ENCODE data around the gene KIAA1191.

Gene KIAA1191

DNA sequence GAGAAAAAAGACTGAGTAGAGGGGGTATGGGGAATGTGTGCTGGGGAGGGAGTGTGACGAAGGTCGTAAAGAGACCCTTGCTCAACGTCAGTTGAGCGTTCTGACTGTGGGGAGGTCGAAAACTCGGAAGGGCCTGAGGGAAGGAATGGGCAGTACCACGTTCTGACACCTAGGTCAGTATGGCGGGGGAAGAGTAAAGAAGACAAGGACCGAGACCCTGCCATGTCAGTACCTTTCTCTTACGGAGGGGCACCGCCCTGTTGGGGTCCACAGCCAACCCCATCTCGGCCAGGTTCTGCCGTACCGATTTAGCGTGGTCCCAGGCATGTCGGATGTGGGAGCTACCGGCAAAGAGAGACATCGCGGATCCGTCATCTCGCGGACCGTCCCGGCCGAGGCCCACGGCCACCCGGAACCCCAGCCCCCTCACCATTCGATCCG, 26.5 kb upstream of the KIAA1191 start:
- peaks cover 7% of the 10 kb centered on the region for H3K4me1 ChIP-seq (ENCODE audit: insufficient read depth, low read length)
- H3K27me3 ChIP-seq (ENCODE audit: insufficient read depth, low read length) = no peaks in the 10 kb centered on the region
- peak overlapping the region; percentile 98 for H3K9ac ChIP-seq (ENCODE audit: low read depth, low read length)
- under 1% methylated on average over 29 of the region's 29 CpGs for WGBS
- H3K36me3 ChIP-seq (ENCODE audit: insufficient read depth, low read length) = peaks cover 51% of the 10 kb centered on the region
- peak overlapping the region; percentile 75 for H3K27ac ChIP-seq (ENCODE audit: low read depth, low read length)
- H3K9me3 ChIP-seq (ENCODE audit: insufficient read depth, low read depth, low read length) = no peaks in the 10 kb centered on the region
- H3K4me3 ChIP-seq (ENCODE audit: low read length) = peak overlapping the region; percentile 90

DNA sequence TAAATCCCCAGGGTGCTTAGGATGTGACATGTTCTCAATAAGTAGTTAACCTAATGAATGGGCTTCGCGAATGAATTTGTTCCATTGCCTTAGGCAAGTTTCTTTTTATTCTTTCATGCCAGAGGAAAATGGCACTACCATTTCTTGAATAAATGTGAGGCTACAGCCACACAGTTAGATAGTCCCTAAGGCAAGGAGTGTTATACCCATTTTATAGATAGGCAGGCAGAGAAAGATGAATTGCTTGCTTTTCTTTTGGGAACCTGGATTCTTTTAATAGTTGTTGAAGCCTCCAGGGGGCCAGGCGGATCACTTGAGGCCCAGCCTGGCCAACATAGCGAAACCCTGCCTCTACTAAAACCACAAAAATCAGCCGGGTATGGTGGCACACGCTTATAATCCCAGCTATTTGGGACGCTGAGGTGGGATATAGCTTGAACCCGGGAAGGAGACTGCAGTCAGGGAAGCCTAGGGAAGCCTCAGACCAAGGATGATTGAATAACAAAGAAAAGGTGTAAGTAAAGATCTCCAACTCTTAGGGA, 25.9 kb upstream of the KIAA1191 start:
- H3K4me3 ChIP-seq (ENCODE audit: low read length) = peak overlapping the region; percentile 90
- H3K27ac ChIP-seq (ENCODE audit: low read depth, low read length) = peak overlapping the region; percentile 75; the same call in 1 of the 2 replicates
- no peaks in the 10 kb centered on the region for H3K27me3 ChIP-seq (ENCODE audit: insufficient read depth, low read length)
- peaks cover 7% of the 10 kb centered on the region for H3K4me1 ChIP-seq (ENCODE audit: insufficient read depth, low read length)
- H3K9ac ChIP-seq (ENCODE audit: low read depth, low read length) = peak overlapping the region; percentile 98
- peaks cover 57% of the 10 kb centered on the region for H3K36me3 ChIP-seq (ENCODE audit: insufficient read depth, low read length)
- 29% methylated on average over 8 of the region's 8 CpGs for WGBS
- no peaks in the 10 kb centered on the region for H3K9me3 ChIP-seq (ENCODE audit: insufficient read depth, low read depth, low read length)

DNA sequence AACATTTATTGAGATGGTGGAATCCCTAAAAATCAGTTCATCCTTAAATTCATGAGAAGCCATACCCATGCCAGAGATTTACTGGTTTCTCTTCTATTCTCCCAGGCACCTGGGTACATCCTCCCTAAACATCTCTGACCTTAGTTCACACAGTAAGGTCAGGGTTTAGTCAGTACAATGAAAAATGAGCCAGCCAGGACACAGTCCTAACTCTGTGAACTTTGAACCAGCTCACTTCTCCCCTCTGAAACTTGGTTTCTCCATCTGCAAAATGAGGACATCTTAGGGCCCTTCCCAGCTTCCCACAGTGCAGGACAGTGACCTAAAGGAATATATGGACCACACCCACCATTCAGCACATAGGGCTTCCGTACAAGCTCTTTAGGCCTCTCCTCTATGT, 24.9 kb upstream of the KIAA1191 start:
- Histone ChIP-seq H3K27me3 (ENCODE audit: insufficient read depth, low read length) (no peaks in the 10 kb centered on the region), H3K4me1 (ENCODE audit: insufficient read depth, low read length) (peaks cover 7% of the 10 kb centered on the region), H3K4me3 (ENCODE audit: low read length) (peak overlapping the region; percentile 16), H3K9me3 (ENCODE audit: insufficient read depth, low read depth, low read length) (no peaks in the 10 kb centered on the region), H3K36me3 (ENCODE audit: insufficient read depth, low read length) (peaks cover 60% of the 10 kb centered on the region), H3K27ac (ENCODE audit: low read depth, low read length) (no peak overlapping the region), H3K9ac (ENCODE audit: low read depth, low read length) (no peak overlapping the region)
- 100% methylated on average over 1 of the region's 1 CpG for WGBS

DNA sequence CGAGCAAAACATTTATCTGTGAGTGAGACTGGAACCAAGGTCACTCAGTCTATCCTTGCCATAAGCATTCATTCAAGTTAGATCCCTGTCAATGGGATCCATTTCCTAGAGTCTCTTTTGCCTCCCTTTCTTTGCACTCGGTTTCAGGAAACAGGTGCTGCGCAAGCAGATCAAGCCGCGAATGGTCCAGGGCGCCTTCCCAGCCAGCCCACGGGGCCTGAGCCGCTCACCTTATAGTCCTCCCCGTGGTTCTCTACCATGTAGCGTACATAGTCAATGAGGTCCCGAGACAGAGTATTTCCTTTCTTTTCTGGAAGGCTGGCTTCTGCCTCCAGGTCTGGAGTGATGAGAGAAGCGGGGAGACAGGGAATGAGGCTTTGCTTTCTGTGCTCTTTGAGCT, 23.4 kb upstream of the KIAA1191 start:
- peaks cover 7% of the 10 kb centered on the region for H3K4me1 ChIP-seq (ENCODE audit: insufficient read depth, low read length)
- 97% methylated on average over 12 of the region's 12 CpGs for WGBS
- H3K36me3 ChIP-seq (ENCODE audit: insufficient read depth, low read length) = peaks cover 66% of the 10 kb centered on the region

DNA sequence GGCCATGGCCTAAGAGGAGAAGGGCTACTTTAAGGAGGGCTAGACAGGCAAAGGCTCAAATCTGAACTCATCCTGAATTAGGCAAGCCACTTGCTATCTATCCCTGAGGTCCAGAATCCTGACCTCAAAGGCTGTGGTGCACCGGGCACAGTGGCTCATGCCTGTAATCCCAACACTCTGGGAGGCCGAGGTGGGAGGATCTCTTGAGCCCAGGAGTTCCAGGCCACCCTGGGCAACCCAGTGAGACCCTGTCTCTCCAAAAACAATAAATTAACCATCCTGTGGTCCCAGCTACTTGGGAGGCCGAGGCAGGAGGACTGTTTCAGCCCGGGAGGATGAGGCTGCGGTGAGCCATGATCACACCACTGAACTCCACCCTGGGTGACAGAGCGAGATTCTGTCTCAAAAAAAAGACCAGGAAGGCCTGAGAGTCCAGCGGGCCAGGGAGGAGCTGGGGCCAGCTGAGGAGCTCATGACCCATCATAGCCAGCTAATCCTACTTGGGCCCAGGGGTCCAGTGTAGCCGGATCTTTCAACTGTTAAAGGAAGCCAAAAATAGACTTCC, 22.9 kb upstream of the KIAA1191 start:
- Histone ChIP-seq H3K4me1 (ENCODE audit: insufficient read depth, low read length) (peaks cover 7% of the 10 kb centered on the region), H3K27ac (ENCODE audit: low read depth, low read length) (no peak overlapping the region), H3K4me3 (ENCODE audit: low read length) (no peak overlapping the region), H3K27me3 (ENCODE audit: insufficient read depth, low read length) (no peaks in the 10 kb centered on the region), H3K36me3 (ENCODE audit: insufficient read depth, low read length) (peaks cover 71% of the 10 kb centered on the region), H3K9ac (ENCODE audit: low read depth, low read length) (no peak overlapping the region), H3K9me3 (ENCODE audit: insufficient read depth, low read depth, low read length) (no peaks in the 10 kb centered on the region)
- WGBS = 96% methylated on average over 8 of the region's 8 CpGs

More for the DNA sequence above, 23.4 kb upstream of the KIAA1191 start:
- Histone ChIP-seq H3K27ac (ENCODE audit: low read depth, low read length) (no peak overlapping the region), H3K4me3 (ENCODE audit: low read length) (no peak overlapping the region), H3K27me3 (ENCODE audit: insufficient read depth, low read length) (no peaks in the 10 kb centered on the region), H3K9ac (ENCODE audit: low read depth, low read length) (no peak overlapping the region), H3K9me3 (ENCODE audit: insufficient read depth, low read depth, low read length) (no peaks in the 10 kb centered on the region)

DNA sequence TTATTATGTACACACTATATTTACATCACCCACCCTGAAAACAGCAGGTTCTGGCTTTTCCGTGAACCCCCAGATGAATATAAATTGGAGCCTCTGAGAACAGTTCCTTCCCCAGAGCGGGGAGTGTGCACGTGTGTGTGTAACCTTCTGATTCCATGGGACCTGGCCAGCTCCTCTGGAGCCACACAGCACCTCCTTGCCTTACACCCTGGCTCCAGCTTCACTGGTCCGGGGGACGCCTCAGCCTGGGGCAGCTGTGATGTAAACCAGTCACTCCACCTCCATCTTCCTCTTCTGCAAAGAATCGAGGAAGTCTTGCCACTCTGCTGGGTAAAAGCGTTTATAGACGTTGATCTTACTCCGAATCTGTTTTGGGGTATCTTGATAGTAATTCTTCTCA, 22.4 kb upstream of the KIAA1191 start:
- Histone ChIP-seq H3K9me3 (ENCODE audit: insufficient read depth, low read depth, low read length) (no peaks in the 10 kb centered on the region), H3K4me3 (ENCODE audit: low read length) (no peak overlapping the region), H3K4me1 (ENCODE audit: insufficient read depth, low read length) (peaks cover 7% of the 10 kb centered on the region), H3K27me3 (ENCODE audit: insufficient read depth, low read length) (no peaks in the 10 kb centered on the region), H3K9ac (ENCODE audit: low read depth, low read length) (no peak overlapping the region), H3K27ac (ENCODE audit: low read depth, low read length) (no peak overlapping the region), H3K36me3 (ENCODE audit: insufficient read depth, low read length) (peaks cover 75% of the 10 kb centered on the region)
- 94% methylated on average over 9 of the region's 9 CpGs for WGBS

DNA sequence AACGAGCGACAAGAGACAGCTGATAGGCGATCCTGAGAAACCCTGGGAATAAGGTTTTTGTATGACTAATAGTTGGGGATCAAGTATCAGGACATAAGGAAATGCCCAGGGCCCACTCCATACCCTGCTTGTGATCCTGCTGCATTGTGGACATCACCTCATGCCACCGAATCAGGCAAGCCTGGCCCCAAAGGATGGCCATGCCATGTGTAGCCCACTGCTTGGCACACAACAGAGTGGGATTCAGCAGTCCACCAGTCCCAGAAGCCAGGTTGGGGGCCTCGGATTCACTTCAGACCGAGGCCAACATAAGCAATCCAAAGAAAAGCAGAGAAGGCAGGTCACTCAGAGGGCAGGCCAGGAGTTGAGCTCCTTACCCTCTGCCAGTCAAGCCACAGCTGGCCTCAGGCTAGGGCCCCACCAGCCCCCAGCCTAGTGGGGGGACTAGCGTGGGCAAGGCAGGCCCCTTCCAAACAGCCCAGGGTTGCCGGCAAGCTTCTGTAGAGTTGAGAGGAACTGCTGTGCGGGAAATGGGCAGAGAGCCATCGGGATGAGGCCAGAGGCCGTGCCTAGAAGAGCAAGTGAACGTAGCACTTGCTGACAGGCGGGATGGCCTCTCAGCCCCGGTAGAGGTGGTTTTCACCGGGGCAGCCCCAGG, 21.8 kb upstream of the KIAA1191 start:
- Histone ChIP-seq H3K4me1 (ENCODE audit: insufficient read depth, low read length) (peaks cover 7% of the 10 kb centered on the region), H3K36me3 (ENCODE audit: insufficient read depth, low read length) (peaks cover 75% of the 10 kb centered on the region), H3K4me3 (ENCODE audit: low read length) (no peak overlapping the region), H3K27ac (ENCODE audit: low read depth, low read length) (no peak overlapping the region), H3K27me3 (ENCODE audit: insufficient read depth, low read length) (no peaks in the 10 kb centered on the region), H3K9ac (ENCODE audit: low read depth, low read length) (no peak overlapping the region), H3K9me3 (ENCODE audit: insufficient read depth, low read depth, low read length) (no peaks in the 10 kb centered on the region)
- 95% methylated on average over 15 of the region's 15 CpGs for WGBS

DNA sequence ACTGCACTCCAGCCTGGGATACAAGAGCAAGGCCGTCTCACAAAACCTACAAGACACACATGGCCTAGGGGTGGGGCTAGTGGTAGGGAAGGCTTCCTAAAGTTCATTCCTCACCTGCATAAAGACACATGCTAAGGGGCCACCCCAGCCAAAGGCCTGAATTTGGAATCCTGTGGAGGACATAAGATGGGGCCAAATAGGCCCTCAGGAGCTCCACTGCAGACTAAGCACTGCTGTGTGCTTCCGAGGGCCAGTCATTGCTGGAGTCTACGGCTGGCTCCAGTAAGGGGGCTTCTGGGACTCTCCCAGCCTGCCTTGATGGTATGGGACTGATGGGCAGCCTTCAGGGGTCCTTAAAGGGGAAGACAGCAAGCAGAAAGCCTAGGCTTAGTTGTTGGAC, 21.2 kb upstream of the KIAA1191 start:
- peaks cover 75% of the 10 kb centered on the region for H3K36me3 ChIP-seq (ENCODE audit: insufficient read depth, low read length)
- no peak overlapping the region for H3K27ac ChIP-seq (ENCODE audit: low read depth, low read length)
- H3K27me3 ChIP-seq (ENCODE audit: insufficient read depth, low read length) = no peaks in the 10 kb centered on the region
- H3K4me1 ChIP-seq (ENCODE audit: insufficient read depth, low read length) = peaks cover 7% of the 10 kb centered on the region
- 93% methylated on average over 2 of the region's 3 CpGs for WGBS
- no peak overlapping the region for H3K9ac ChIP-seq (ENCODE audit: low read depth, low read length)
- H3K4me3 ChIP-seq (ENCODE audit: low read length) = no peak overlapping the region
- H3K9me3 ChIP-seq (ENCODE audit: insufficient read depth, low read depth, low read length) = no peaks in the 10 kb centered on the region

DNA sequence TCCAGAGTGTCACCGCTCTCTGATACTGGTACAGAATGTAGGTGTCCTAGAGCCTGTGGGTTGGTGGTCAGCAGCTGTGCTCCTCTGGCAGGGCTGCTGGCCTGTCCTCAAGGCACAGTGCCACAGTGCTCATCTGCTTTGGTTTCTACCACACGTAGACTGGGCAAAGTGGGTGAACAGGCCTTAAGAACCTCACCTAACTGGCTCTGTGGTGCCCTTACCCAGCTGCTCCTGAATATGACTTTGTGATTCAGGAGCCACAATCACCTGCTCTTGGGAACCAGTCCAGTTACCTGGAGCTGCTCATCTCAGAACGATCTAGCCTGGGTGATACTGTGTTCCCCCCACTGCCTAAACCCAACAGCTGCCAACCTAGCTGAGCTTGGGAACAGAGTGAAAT, 20.4 kb upstream of the KIAA1191 start:
- peaks cover 2% of the 10 kb centered on the region for H3K4me1 ChIP-seq (ENCODE audit: insufficient read depth, low read length)
- H3K27ac ChIP-seq (ENCODE audit: low read depth, low read length) = no peak overlapping the region
- H3K9me3 ChIP-seq (ENCODE audit: insufficient read depth, low read depth, low read length) = no peaks in the 10 kb centered on the region
- H3K27me3 ChIP-seq (ENCODE audit: insufficient read depth, low read length) = no peaks in the 10 kb centered on the region
- no peak overlapping the region for H3K4me3 ChIP-seq (ENCODE audit: low read length)
- 93% methylated on average over 3 of the region's 3 CpGs for WGBS
- peaks cover 72% of the 10 kb centered on the region for H3K36me3 ChIP-seq (ENCODE audit: insufficient read depth, low read length)
- no peak overlapping the region for H3K9ac ChIP-seq (ENCODE audit: low read depth, low read length)

DNA sequence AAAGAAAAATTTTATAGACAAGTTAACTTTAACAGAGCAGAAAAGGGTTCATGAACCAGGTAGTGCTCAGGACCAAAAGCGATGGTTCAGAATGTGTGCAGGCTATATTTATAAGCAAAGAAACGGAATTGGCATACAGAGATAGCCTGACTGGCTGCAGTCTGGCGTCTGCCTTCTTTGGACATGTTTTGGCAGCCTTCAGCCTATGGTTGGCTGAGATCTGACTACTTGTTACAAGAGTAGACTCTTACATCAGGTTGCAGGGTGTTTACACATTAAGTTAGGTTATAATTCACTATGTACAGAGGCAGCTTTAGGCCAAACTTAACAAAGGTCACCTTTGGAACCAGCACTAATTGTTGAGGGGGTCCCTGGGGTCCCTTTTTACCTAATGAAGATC, 19.9 kb upstream of the KIAA1191 start:
- Histone ChIP-seq H3K36me3 (ENCODE audit: insufficient read depth, low read length) (peaks cover 67% of the 10 kb centered on the region), H3K4me1 (ENCODE audit: insufficient read depth, low read length) (no peaks in the 10 kb centered on the region), H3K4me3 (ENCODE audit: low read length) (no peak overlapping the region), H3K9me3 (ENCODE audit: insufficient read depth, low read depth, low read length) (no peaks in the 10 kb centered on the region), H3K27me3 (ENCODE audit: insufficient read depth, low read length) (no peaks in the 10 kb centered on the region), H3K9ac (ENCODE audit: low read depth, low read length) (no peak overlapping the region), H3K27ac (ENCODE audit: low read depth, low read length) (no peak overlapping the region)
- WGBS = 91% methylated on average over 3 of the region's 3 CpGs

DNA sequence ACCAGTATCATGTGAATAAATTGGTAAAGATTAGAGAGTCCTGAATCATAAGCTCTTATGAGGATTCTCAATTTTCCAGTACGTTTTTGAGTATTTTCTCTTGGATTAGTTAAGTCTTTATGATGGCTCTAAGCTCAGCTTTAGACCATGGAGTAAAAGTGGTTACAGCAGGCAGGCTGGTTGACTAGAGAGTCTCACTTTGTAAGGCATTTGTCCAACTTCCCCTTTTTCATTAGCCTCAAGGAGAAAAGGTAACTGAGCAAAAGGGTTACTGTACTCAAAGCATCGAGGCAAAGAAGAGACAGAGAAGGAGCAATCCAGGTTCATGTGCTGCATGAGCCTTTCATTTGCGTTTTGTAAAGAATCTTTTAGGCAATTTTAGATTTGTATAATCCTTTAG, 18.3 kb upstream of the KIAA1191 start:
- H3K4me1 ChIP-seq (ENCODE audit: insufficient read depth, low read length) = no peaks in the 10 kb centered on the region
- no peak overlapping the region for H3K4me3 ChIP-seq (ENCODE audit: low read length)
- WGBS = 94% methylated on average over 3 of the region's 3 CpGs
- no peak overlapping the region for H3K27ac ChIP-seq (ENCODE audit: low read depth, low read length)
- H3K9me3 ChIP-seq (ENCODE audit: insufficient read depth, low read depth, low read length) = no peaks in the 10 kb centered on the region
- H3K36me3 ChIP-seq (ENCODE audit: insufficient read depth, low read length) = peaks cover 53% of the 10 kb centered on the region
- H3K27me3 ChIP-seq (ENCODE audit: insufficient read depth, low read length) = no peaks in the 10 kb centered on the region
- H3K9ac ChIP-seq (ENCODE audit: low read depth, low read length) = no peak overlapping the region

All from HUES64 (cell line).